Measurements from ENCODE around the gene SH3PXD2A.

Gene SH3PXD2A

DNA sequence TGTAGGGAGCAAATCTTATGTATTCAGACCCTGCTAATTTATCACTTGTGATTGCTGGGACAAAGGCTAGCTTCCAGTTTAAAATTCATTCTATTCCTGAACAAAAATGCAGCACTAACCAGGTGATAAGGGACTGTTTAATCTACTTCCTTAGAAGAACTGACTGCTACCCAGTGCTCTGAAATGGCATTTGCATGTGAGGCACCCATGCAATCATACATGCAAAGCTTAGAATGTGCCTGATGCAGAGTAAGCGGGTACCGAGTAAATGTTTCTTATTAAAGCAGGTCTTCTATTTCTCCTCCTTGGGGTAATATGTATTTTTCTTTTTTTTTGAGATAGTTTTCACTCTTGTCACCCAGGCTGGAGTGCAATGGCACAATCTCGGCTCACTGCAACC, 307.4 kb downstream of the SH3PXD2A start:
- no peak for TF ChIP-seq ZFX (IDR thresholded peaks at IDR 0.05)
- no peak for TF ChIP-seq CTCF (conservative IDR thresholded peaks at IDR 0.05)
- peak overlapping the region; percentile 57; the same call in 1 of the 2 replicates for H3K27ac ChIP-seq

- TF ChIP-seq ZFX (IDR thresholded peaks at IDR 0.05) (no peak), CTCF (conservative IDR thresholded peaks at IDR 0.05) (no peak)
- peak overlapping the region; percentile 16; the same call in 1 of the 2 replicates for H3K27ac ChIP-seq
These were observed 307.9 kb downstream of the SH3PXD2A start for GRCh38 chr10:103547391-103547946.

GRCh38 chr10:103546401-103546800, 309.0 kb downstream of the SH3PXD2A start:
- TF ChIP-seq ZFX (IDR thresholded peaks at IDR 0.05): no peak
- peak overlapping the region; percentile 40 for H3K27ac ChIP-seq

- TF ChIP-seq ZFX (IDR thresholded peaks at IDR 0.05) (no peak), CTCF (conservative IDR thresholded peaks at IDR 0.05) (no peak)
- H3K27ac ChIP-seq: peak overlapping the region; percentile 40
These were observed 309.6 kb downstream of the SH3PXD2A start for GRCh38 chr10:103545771-103546281.

GRCh38 chr10:103545366-103545765, 310.0 kb downstream of the SH3PXD2A start:
- peak overlapping the region; percentile 40 for H3K27ac ChIP-seq
- TF ChIP-seq ZFX (IDR thresholded peaks at IDR 0.05) (no peak), CTCF (conservative IDR thresholded peaks at IDR 0.05) (no peak)

DNA sequence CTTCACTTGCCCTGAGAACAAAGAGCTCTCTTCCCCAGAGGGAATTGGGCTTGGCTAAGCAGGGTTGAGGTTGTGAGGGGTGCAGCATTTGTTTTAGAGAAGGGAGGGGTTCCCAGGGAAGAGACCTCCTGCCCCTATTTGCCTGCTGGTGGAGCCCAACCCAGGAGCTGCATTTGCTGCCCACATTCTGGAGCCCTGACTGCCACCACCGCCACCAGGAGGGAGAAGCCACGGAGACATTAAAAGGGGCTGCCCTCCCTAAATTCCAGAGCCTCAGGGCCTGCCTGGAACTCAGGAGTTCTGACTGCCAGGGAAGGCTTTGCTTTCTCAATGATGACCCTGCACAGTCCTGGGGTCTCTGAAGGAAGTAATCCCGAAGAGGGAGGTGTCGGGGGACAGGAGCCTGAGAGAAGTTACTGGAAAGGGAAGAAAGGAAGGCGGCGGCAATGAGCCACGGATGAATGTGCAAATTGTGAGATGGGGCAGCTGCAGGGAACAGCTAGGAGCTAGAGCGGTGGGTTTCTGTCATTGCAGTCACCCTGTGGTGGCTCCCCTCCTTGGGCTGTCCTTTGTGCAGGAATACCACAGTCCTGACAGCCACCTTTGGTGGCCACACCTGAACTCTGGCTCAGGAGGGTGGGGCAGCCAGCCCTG, 310.6 kb downstream of the SH3PXD2A start:
- TF ChIP-seq CTCF (conservative IDR thresholded peaks at IDR 0.05) (no peak), ZFX (IDR thresholded peaks at IDR 0.05) (no peak)
- H3K27ac ChIP-seq: peak overlapping the region; percentile 40

Data from C4-2B (cell line).